ENCODE measurements around the gene SLC37A4.

GRCh38 chr11:118980191-118980881, 50.3 kb downstream of the SLC37A4 start:
- TF ChIP-seq CTCF (IDR thresholded peaks at IDR 0.05) (no peak), POLR2A (IDR thresholded peaks at IDR 0.05) (no peak), POLR2AphosphoS5 (IDR thresholded peaks at IDR 0.05; ENCODE audit: insufficient read depth in 1 of 2, low read depth in 1 of 2) (no peak)
